ENCODE measurements around the gene RNLS.

RNLS gene

GRCh38 chr10:88515235-88515634 lies 67.9 kb downstream of the RNLS start:
- no peak overlapping the region for H3K4me3 ChIP-seq (ENCODE audit: low read depth, low read length)
- TF ChIP-seq, protein P1, sequence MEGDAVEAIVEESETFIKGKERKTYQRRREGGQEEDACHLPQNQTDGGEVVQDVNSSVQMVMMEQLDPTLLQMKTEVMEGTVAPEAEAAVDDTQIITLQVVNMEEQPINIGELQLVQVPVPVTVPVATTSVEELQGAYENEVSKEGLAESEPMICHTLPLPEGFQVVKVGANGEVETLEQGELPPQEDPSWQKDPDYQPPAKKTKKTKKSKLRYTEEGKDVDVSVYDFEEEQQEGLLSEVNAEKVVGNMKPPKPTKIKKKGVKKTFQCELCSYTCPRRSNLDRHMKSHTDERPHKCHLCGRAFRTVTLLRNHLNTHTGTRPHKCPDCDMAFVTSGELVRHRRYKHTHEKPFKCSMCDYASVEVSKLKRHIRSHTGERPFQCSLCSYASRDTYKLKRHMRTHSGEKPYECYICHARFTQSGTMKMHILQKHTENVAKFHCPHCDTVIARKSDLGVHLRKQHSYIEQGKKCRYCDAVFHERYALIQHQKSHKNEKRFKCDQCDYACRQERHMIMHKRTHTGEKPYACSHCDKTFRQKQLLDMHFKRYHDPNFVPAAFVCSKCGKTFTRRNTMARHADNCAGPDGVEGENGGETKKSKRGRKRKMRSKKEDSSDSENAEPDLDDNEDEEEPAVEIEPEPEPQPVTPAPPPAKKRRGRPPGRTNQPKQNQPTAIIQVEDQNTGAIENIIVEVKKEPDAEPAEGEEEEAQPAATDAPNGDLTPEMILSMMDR (IDR thresholded peaks at IDR 0.05; ENCODE audit: low read depth, low read length, missing control alignments): no peak
- DNase-seq (ENCODE audit: low read depth): no peak

- no peak overlapping the region for H3K4me3 ChIP-seq (ENCODE audit: low read depth, low read length)
- TF ChIP-seq, protein P1 (IDR thresholded peaks at IDR 0.05; ENCODE audit: low read depth, low read length, missing control alignments): no peak
- no peak for DNase-seq (ENCODE audit: low read depth)
Measured at GRCh38 chr10:88512599-88512998, 70.5 kb downstream of the RNLS start.

DNA sequence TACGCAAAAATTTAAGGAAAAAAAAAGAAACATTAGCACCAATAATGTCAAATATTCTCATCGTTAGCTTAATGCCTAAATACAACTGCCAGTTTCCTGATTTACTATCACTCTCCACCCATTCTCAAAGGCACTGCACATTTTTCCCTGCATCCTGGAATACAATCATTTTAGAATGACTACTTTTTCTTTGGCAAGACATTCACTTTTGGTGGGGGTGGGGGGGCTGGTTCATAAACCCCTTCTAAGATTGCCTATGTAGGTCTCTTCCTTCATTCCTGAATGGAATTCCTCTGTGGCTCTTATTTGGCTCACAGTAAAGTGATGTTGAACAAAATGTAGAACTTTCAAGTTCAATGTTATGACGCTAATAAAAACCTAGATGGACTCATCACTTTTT lies 74.3 kb downstream of the RNLS start:
- no peak for DNase-seq (ENCODE audit: low read depth)
- no peak overlapping the region for H3K4me3 ChIP-seq (ENCODE audit: low read depth, low read length)
- TF ChIP-seq, protein P1 (IDR thresholded peaks at IDR 0.05; ENCODE audit: low read depth, low read length, missing control alignments): no peak

DNA sequence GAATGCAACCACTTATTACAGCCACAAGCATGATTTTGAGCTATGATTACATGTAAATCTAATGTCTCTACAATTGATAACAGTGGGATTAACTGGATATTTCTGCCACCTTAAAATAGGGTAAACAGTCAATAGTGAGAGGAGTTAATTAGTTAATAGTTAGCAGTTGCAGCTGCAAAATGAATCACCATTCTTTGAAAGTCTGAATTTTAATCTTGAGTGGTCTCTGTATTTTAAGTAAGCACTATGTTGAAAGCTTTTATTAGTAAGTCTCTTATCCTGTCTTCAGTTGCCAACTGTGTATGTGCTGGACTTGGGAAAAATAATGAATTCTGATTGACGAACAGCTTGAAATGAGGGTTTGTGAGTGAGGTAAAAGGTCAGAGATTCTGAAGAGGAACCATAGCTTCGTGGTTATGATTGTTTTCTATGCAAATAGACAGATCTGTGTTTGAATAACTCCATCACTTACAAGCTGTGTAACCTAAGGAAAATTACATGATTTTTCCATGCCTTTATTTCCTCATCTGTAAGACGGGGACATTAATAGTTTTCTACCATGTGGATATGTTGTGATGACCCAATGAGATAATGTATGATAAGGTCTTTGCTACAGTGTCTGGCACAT lies 75.2 kb downstream of the RNLS start:
- H3K4me3 ChIP-seq (ENCODE audit: low read depth, low read length): no peak overlapping the region
- DNase-seq (ENCODE audit: low read depth): no peak
- TF ChIP-seq, protein P1 (IDR thresholded peaks at IDR 0.05; ENCODE audit: low read depth, low read length, missing control alignments): no peak

- no peak for DNase-seq (ENCODE audit: low read depth)
- no peak overlapping the region for H3K4me3 ChIP-seq (ENCODE audit: low read depth, low read length)
- TF ChIP-seq, protein P1 (IDR thresholded peaks at IDR 0.05; ENCODE audit: low read depth, low read length, missing control alignments): no peak
Measured at GRCh38 chr10:88507404-88507803, 75.7 kb downstream of the RNLS start.

- no peak overlapping the region for H3K4me3 ChIP-seq (ENCODE audit: low read depth, low read length)
- no peak for DNase-seq (ENCODE audit: low read depth)
- TF ChIP-seq, protein P1 (IDR thresholded peaks at IDR 0.05; ENCODE audit: low read depth, low read length, missing control alignments): no peak
Measured at GRCh38 chr10:88505680-88506215, 77.4 kb downstream of the RNLS start.

DNA sequence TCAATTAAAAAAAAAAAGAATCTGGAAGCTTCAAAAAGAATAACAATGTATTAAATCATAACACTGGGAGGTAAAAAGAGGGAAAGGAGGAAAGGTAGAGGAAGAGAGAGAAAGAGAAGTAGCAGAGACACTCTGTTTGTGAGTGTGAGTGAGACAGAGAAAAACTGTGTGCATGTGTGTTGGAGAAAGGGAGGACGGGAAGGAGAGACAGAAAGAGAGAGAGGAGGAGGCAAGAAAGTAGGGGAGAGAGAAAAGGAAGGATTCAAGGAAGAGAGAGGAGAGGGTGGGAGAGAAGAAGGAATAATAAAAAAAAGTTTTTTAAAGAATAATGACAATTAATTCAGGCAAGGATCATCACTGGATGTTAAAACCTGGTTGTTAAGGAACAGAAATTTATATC lies 77.9 kb downstream of the RNLS start:
- no peak overlapping the region for H3K4me3 ChIP-seq (ENCODE audit: low read depth, low read length)
- DNase-seq (ENCODE audit: low read depth): no peak
- TF ChIP-seq, protein P1 (IDR thresholded peaks at IDR 0.05; ENCODE audit: low read depth, low read length, missing control alignments): no peak

Measured in GM12864 (cell line).